DMS114 treated with DMSO at 0.1 percent for 48 hours (cell line): Measurements from ENCODE around the gene PARD6A.

Source experiments
- DNase-seq: peaks from one replicate; lab custom pipeline; 2025; ENCODE audit not compliant: unreplicated experiment; lab: John Stamatoyannopoulos, UW

Gene PARD6A

GRCh38 chr16:67660564-67661028 lies at the start of gene PARD6A:
TSS of gene PARD6A (plus strand) at chr16:67660960. CDS start at chr16:67661039, 79 bp downstream.
- peak; percentile 96 for DNase-seq

GRCh38 chr16:67613808-67614207 lies 47.0 kb upstream of the PARD6A start:
- no peak for DNase-seq

- DNase-seq: no peak
Measured at GRCh38 chr16:67628216-67628615, 32.5 kb upstream of the PARD6A start.

- no peak for DNase-seq
Measured at GRCh38 chr16:67632415-67633172, 28.2 kb upstream of the PARD6A start.

- no peak for DNase-seq
Measured at GRCh38 chr16:67636713-67637112, 24.0 kb upstream of the PARD6A start.

- DNase-seq: no peak
Measured at GRCh38 chr16:67637625-67638024, 23.1 kb upstream of the PARD6A start.

- no peak for DNase-seq
Measured at GRCh38 chr16:67641779-67642708, 18.7 kb upstream of the PARD6A start.

- DNase-seq: no peak
Measured at GRCh38 chr16:67644038-67644437, 16.7 kb upstream of the PARD6A start.

- DNase-seq: no peak
Measured at GRCh38 chr16:67645397-67646121, 15.2 kb upstream of the PARD6A start.

GRCh38 chr16:67647111-67647651 lies 13.6 kb upstream of the PARD6A start:
- DNase-seq: no peak

GRCh38 chr16:67647681-67648080 lies 13.1 kb upstream of the PARD6A start:
- DNase-seq: no peak

GRCh38 chr16:67648088-67648763 lies 12.5 kb upstream of the PARD6A start:
- DNase-seq: no peak

- DNase-seq: no peak
Measured at GRCh38 chr16:67648764-67649407, 11.9 kb upstream of the PARD6A start.

GRCh38 chr16:67649494-67649931 lies 11.2 kb upstream of the PARD6A start:
- DNase-seq: no peak

GRCh38 chr16:67650023-67650422 lies 10.7 kb upstream of the PARD6A start:
- no peak for DNase-seq

- DNase-seq: no peak
Measured at GRCh38 chr16:67651039-67651438, 9.7 kb upstream of the PARD6A start.

- no peak for DNase-seq
Measured at GRCh38 chr16:67651847-67652246, 8.9 kb upstream of the PARD6A start.

- DNase-seq: no peak
Measured at GRCh38 chr16:67652578-67653127, 8.1 kb upstream of the PARD6A start.

- no peak for DNase-seq
Measured at GRCh38 chr16:67653128-67653788, 7.5 kb upstream of the PARD6A start.
